NB4 (cell line): ENCODE data around the gene CLSTN2.

Source experiments
- CTCF ChIP-seq: IDR thresholded peaks from one replicate; pipeline ENCODE4 v1.5.1; 2012; ENCODE audit warnings: low read depth, low read length
- POLR2A ChIP-seq: IDR thresholded peaks from 2 replicates; pipeline ENCODE4 v1.6.1; 2011; ENCODE audit warnings: mild to moderate bottlenecking; ENCODE audit not compliant: insufficient read length; ENCODE audit errors: extremely low read depth

- no peak for TF ChIP-seq CTCF
- no peak for TF ChIP-seq POLR2A
These were observed 438.2 kb downstream of the CLSTN2 start for GRCh38 chr3:140373234-140373633.
